ENCODE results near the gene FKBP2. TPM values are rescaled to one million over a fixed set of nuclear protein-coding genes. Genes with fewer than 3 reads are reported as not detected.

The FKBP2 gene
- total and polyA plus RNA-seq, 2 of the 13 experiments (the other 11 are each of a cell fraction or from before 2014, with no cell fraction given), result 30.1 to 53.3 TPM

DNA sequence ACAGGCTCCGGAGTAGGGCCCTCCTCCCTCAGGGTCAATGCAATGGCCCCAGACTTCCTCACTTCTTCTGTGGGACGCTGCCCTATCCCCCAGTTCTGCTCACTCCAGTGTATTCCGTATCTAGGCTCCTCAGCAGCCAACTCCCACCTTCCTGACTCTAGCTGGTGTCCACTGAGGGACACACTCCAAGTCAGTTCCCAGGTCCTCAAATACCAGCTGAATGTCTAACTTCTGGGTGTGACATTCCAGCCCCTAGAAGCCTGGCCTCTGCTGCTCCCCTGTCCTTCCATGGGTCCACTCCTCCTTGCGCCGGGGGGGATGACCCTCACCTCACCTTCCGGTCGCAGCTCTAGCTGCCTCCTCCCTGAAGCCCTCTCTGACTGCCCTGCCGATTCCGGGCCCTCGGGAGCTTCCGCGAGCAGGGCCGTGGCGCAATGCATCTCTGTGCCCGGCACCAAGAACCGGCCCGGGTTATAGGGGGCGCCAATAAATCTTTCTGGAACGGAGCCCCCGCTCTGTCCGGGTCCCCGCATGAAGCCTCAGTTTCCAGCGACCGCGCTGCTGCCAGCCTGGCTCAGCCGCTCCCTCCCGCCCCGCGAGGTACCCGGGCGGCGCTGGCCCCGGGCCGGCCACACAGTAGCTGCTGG, 28.1 kb downstream of the FKBP2 start (continued):
- TF ChIP-seq, protein P1, sequence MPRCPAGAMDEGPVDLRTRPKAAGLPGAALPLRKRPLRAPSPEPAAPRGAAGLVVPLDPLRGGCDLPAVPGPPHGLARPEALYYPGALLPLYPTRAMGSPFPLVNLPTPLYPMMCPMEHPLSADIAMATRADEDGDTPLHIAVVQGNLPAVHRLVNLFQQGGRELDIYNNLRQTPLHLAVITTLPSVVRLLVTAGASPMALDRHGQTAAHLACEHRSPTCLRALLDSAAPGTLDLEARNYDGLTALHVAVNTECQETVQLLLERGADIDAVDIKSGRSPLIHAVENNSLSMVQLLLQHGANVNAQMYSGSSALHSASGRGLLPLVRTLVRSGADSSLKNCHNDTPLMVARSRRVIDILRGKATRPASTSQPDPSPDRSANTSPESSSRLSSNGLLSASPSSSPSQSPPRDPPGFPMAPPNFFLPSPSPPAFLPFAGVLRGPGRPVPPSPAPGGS (CRISPR knock-in tag; IDR thresholded peaks at IDR 0.05), result 0 out of 2 replicates have a peak, but pooled peaks have one; percentile 6
- TF ChIP-seq, protein P2, sequence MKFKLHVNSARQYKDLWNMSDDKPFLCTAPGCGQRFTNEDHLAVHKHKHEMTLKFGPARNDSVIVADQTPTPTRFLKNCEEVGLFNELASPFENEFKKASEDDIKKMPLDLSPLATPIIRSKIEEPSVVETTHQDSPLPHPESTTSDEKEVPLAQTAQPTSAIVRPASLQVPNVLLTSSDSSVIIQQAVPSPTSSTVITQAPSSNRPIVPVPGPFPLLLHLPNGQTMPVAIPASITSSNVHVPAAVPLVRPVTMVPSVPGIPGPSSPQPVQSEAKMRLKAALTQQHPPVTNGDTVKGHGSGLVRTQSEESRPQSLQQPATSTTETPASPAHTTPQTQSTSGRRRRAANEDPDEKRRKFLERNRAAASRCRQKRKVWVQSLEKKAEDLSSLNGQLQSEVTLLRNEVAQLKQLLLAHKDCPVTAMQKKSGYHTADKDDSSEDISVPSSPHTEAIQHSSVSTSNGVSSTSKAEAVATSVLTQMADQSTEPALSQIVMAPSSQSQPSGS (CRISPR knock-in tag; IDR thresholded peaks at IDR 0.05), result no peak
- TF ChIP-seq SP140L (CRISPR knock-in tag; IDR thresholded peaks at IDR 0.05; ENCODE audit: borderline replicate concordance), result no peak
- no peak for TF ChIP-seq MTF1 (CRISPR knock-in tag; IDR thresholded peaks at IDR 0.05)
- TF ChIP-seq SALL2 (CRISPR knock-in tag; IDR thresholded peaks at IDR 0.05), result no peak
- TF ChIP-seq ZNF263 (CRISPR knock-in tag; IDR thresholded peaks at IDR 0.05), result peak; percentile 36; the same call in 1 of the 2 replicates
- TF ChIP-seq ZNF333 (CRISPR knock-in tag; IDR thresholded peaks at IDR 0.05; ENCODE audit: borderline replicate concordance), result no peak
- TF ChIP-seq GABPB1 (CRISPR knock-in tag; IDR thresholded peaks at IDR 0.05), result peak; percentile 2; the same call in 1 of the 2 replicates
- no peak for TF ChIP-seq RBAK (CRISPR knock-in tag; IDR thresholded peaks at IDR 0.05)
- TF ChIP-seq, protein P3, sequence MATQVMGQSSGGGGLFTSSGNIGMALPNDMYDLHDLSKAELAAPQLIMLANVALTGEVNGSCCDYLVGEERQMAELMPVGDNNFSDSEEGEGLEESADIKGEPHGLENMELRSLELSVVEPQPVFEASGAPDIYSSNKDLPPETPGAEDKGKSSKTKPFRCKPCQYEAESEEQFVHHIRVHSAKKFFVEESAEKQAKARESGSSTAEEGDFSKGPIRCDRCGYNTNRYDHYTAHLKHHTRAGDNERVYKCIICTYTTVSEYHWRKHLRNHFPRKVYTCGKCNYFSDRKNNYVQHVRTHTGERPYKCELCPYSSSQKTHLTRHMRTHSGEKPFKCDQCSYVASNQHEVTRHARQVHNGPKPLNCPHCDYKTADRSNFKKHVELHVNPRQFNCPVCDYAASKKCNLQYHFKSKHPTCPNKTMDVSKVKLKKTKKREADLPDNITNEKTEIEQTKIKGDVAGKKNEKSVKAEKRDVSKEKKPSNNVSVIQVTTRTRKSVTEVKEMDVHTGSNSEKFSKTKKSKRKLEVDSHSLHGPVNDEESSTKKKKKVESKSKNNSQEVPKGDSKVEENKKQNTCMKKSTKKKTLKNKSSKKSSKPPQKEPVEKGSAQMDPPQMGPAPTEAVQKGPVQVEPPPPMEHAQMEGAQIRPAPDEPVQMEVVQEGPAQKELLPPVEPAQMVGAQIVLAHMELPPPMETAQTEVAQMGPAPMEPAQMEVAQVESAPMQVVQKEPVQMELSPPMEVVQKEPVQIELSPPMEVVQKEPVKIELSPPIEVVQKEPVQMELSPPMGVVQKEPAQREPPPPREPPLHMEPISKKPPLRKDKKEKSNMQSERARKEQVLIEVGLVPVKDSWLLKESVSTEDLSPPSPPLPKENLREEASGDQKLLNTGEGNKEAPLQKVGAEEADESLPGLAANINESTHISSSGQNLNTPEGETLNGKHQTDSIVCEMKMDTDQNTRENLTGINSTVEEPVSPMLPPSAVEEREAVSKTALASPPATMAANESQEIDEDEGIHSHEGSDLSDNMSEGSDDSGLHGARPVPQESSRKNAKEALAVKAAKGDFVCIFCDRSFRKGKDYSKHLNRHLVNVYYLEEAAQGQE (IDR thresholded peaks at IDR 0.05; ENCODE audit: borderline replicate concordance in 1 of 2, low read depth in 1 of 2, low read length in 2 of 2), result no peak
- peak; percentile 3 for TF ChIP-seq ASH2L (IDR thresholded peaks at IDR 0.05; ENCODE audit: insufficient read length, low read depth, low read length)
- TF ChIP-seq ZNF256 (CRISPR knock-in tag; conservative IDR thresholded peaks at IDR 0.05), result no peak
- 0 out of 2 replicates have a peak, but pooled peaks have one; percentile 53 for TF ChIP-seq RARA (CRISPR knock-in tag; IDR thresholded peaks at IDR 0.05)
- TF ChIP-seq MYNN (CRISPR knock-in tag; IDR thresholded peaks at IDR 0.05; ENCODE audit: low read depth), result no peak
- no peak for TF ChIP-seq EHMT2 (IDR thresholded peaks at IDR 0.05; ENCODE audit: borderline replicate concordance, low read depth, low read length)
- TF ChIP-seq ZBTB7B (CRISPR knock-in tag; IDR thresholded peaks at IDR 0.05), result no peak
- no peak for TF ChIP-seq NFATC3 (CRISPR knock-in tag; IDR thresholded peaks at IDR 0.05)
- no peak for TF ChIP-seq MTA3 (CRISPR knock-in tag; IDR thresholded peaks at IDR 0.05)
- TF ChIP-seq SMAD9 (CRISPR knock-in tag; IDR thresholded peaks at IDR 0.05), result no peak
- peak; percentile 73 for TF ChIP-seq ETV5 (CRISPR knock-in tag; IDR thresholded peaks at IDR 0.05; ENCODE audit: borderline replicate concordance)
- TF ChIP-seq CBX2 (IDR thresholded peaks at IDR 0.05; ENCODE audit: low read depth, low read length), result no peak
- TF ChIP-seq CBX2 (CRISPR knock-in tag; IDR thresholded peaks at IDR 0.05; ENCODE audit: low read depth), result no peak
- TF ChIP-seq ELF1 (CRISPR knock-in tag; IDR thresholded peaks at IDR 0.05), result 0 out of 2 replicates have a peak, but pooled peaks have one; percentile 29
- 0 out of 2 replicates have a peak, but pooled peaks have one; percentile 9 for TF ChIP-seq ZNF792 (CRISPR knock-in tag; IDR thresholded peaks at IDR 0.05)
- TF ChIP-seq FOXO1 (CRISPR knock-in tag; IDR thresholded peaks at IDR 0.05), result no peak
- TF ChIP-seq EP300 (IDR thresholded peaks at IDR 0.05; ENCODE audit: low read depth in 2 of 2, low read length in 2 of 2), result no peak
- no peak for TF ChIP-seq EP300 (CRISPR knock-in tag; IDR thresholded peaks at IDR 0.05; ENCODE audit: borderline replicate concordance)

Data from HepG2 (cell line).